Smooth muscle cell (in vitro differentiated cells): ENCODE data around the gene RNF224. TPM values are rescaled to one million over a fixed set of nuclear protein-coding genes. Genes with fewer than 3 reads are reported as not detected.

Experiments used
- DNase-seq: peaks from one replicate; lab custom pipeline; 2025; ENCODE audit not compliant: unreplicated experiment; lab: John Stamatoyannopoulos, UW
- H2AFZ ChIP-seq: fragments of 200-600 bp; sonication (generic); 2 replicates; pipeline ENCODE4 v1.6.0; 2016; ENCODE audit warnings: antibody characterized with exemption, low read depth, mild to moderate bottlenecking
- H3F3A ChIP-seq: fragments of 200-600 bp; sonication (generic); 2 replicates; pipeline ENCODE4 v1.6.0; 2017; ENCODE audit warnings: antibody characterized with exemption, low read depth
- H3K27ac ChIP-seq: fragments of 200-600 bp; sonication (generic); 2 replicates; pipeline ENCODE4 v1.5.1; 2016; ENCODE audit warnings: low read depth, mild to moderate bottlenecking
- H3K27me3 ChIP-seq: fragments of 200-600 bp; sonication (generic); 2 replicates; pipeline ENCODE4 v1.6.1; 2016; ENCODE audit warnings: low read depth, mild to moderate bottlenecking
- H3K36me3 ChIP-seq: fragments of 200-600 bp; sonication (generic); 2 replicates; pipeline ENCODE4 v1.5.1; 2016; ENCODE audit warnings: low read depth
- H3K4me1 ChIP-seq: fragments of 200-600 bp; sonication (generic); 2 replicates; pipeline ENCODE4 v1.5.1; 2016; ENCODE audit warnings: low read depth
- H3K4me2 ChIP-seq: fragments of 200-600 bp; sonication (generic); 2 replicates; pipeline ENCODE4 v1.6.0; 2016; ENCODE audit warnings: mild to moderate bottlenecking
- H3K4me3 ChIP-seq: fragments of 200-600 bp; sonication (generic); 2 replicates; pipeline ENCODE4 v1.5.1; 2016; ENCODE audit warnings: mild to moderate bottlenecking
- H3K79me2 ChIP-seq: fragments of 200-600 bp; sonication (generic); 2 replicates; pipeline ENCODE4 v1.6.0; 2016; ENCODE audit warnings: low read depth, mild to moderate bottlenecking
- H3K9ac ChIP-seq: fragments of 200-600 bp; sonication (generic); 2 replicates; pipeline ENCODE4 v1.6.0; 2016; ENCODE audit warnings: low read depth
- H3K9me3 ChIP-seq: fragments of 200-600 bp; sonication (generic); replicated peaks from 2 replicates; pipeline ENCODE4 v1.5.1; 2016; ENCODE audit warnings: low read depth
- H4K20me1 ChIP-seq: fragments of 200-600 bp; sonication (generic); 2 replicates; pipeline ENCODE4 v1.6.0; 2016; ENCODE audit warnings: low read depth
- WGBS: methylation state at CpG from one replicate; pipeline ENCODE4 v1.1.7; 2016; ENCODE audit warnings: low lambda C conversion rate; 5-methylcytosine and 5-hydroxymethylcytosine counted together
- polyA plus RNA-seq: library from polyadenylated mRNA; unstranded; fragments of >200 nt; fragmentation: Nextera tagmentation; extraction: Ambion mirVana; gene quantifications from 2 replicates; pipeline ENCODE4 v1.2.1, GENCODE V29; 2016
- total RNA-seq: library from RNA; depleted of rRNA; stranded (reverse); fragments of >200 nt; gene quantifications from 2 replicates; pipeline ENCODE4 v1.2.3, GENCODE V29; 2014
- TF ChIP-seq, protein P1 (sequence below): fragments of 200-600 bp; sonication (generic); IDR thresholded peaks from 2 replicates; pipeline ENCODE4 v1.5.1; 2017; ENCODE audit warnings: borderline replicate concordance, mild to moderate bottlenecking, antibody characterized with exemption; ENCODE audit not compliant: insufficient read depth, poor library complexity, severe bottlenecking

RNF224 gene
- total and polyA plus RNA-seq, 2 experiments from 2014 or later, result not detected

DNA sequence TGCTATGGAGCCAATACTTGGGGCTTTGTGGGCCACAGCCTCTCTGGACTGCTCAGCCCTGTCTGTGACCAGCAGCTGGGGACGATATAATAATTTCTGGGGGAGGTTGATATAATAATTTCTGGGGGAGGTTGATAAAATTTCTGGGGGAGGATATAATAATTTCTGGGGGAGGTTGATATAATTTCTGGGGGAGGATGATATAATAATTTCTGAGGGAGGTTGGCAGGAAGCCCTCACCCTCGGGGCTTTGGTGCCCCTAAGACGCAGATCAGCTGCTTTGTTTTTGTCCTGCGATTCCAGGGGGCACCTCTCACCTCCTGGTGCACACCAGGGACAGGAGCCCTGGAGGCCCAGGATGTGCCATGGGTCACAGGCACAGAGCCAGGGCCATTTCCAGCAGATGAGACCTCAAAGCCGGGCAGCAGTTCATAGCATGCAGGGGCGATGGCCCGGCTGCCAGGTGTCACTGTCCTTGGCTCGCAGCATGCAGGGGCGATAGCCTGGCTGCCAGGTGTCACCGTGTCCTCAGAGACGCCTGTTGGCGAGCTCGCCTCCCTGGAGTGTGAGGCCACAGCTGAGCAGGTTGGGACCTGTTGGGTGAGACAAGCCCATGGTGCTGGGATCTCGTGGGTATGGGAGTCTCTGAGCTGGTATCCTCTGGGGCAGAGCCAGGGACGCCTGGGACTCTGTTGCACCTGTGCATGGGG is 46.5 kb downstream of the RNF224 start:
- no peak overlapping the region for H3K27ac ChIP-seq
- no peaks in the 10 kb centered on the region for H3K9me3 ChIP-seq
- 81% methylated on average over 15 of the region's 15 CpGs for WGBS
- H4K20me1 ChIP-seq, result peaks cover 33% of the 10 kb centered on the region
- no peaks in the 10 kb centered on the region for H3K79me2 ChIP-seq
- DNase-seq, result no peak
- no peak overlapping the region for H2AFZ ChIP-seq
- H3F3A ChIP-seq, result no peaks in the 10 kb centered on the region
- no peak overlapping the region for H3K4me3 ChIP-seq
- H3K36me3 ChIP-seq, result no peaks in the 10 kb centered on the region
- no peak overlapping the region for H3K4me2 ChIP-seq
- no peak overlapping the region for H3K9ac ChIP-seq
- no peaks in the 10 kb centered on the region for H3K27me3 ChIP-seq
- peaks cover 15% of the 10 kb centered on the region for H3K4me1 ChIP-seq
- TF ChIP-seq, protein P1, sequence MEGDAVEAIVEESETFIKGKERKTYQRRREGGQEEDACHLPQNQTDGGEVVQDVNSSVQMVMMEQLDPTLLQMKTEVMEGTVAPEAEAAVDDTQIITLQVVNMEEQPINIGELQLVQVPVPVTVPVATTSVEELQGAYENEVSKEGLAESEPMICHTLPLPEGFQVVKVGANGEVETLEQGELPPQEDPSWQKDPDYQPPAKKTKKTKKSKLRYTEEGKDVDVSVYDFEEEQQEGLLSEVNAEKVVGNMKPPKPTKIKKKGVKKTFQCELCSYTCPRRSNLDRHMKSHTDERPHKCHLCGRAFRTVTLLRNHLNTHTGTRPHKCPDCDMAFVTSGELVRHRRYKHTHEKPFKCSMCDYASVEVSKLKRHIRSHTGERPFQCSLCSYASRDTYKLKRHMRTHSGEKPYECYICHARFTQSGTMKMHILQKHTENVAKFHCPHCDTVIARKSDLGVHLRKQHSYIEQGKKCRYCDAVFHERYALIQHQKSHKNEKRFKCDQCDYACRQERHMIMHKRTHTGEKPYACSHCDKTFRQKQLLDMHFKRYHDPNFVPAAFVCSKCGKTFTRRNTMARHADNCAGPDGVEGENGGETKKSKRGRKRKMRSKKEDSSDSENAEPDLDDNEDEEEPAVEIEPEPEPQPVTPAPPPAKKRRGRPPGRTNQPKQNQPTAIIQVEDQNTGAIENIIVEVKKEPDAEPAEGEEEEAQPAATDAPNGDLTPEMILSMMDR, result no peak

DNA sequence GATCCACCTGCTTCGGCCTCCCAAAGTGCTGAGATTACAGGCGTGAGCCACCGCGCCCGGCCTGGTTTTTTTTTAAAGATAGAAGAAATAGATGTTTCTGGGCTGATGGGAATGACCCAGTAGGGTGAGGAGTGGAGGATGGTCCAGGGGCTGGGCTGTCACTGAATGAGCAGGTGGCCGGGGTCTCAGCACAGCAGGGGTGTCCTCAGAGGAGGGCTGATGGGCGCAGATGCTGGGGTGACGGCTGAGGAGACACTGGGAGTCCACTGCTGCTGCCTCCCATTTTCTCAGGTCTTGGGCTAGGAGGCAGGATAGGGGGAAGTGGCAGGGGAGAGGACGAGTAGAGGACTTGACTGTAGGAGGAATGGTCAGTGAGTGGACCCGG is 47.9 kb downstream of the RNF224 start:
- peaks cover 15% of the 10 kb centered on the region for H3K4me1 ChIP-seq
- no peaks in the 10 kb centered on the region for H3K9me3 ChIP-seq
- H4K20me1 ChIP-seq, result peaks cover 35% of the 10 kb centered on the region
- H3K79me2 ChIP-seq, result no peaks in the 10 kb centered on the region
- H3K27me3 ChIP-seq, result no peaks in the 10 kb centered on the region
- no peak overlapping the region for H3K9ac ChIP-seq
- no peak overlapping the region for H3K4me3 ChIP-seq
- WGBS, result 94% methylated on average over 10 of the region's 10 CpGs
- no peak for DNase-seq
- H3K4me2 ChIP-seq, result no peak overlapping the region
- H2AFZ ChIP-seq, result no peak overlapping the region
- H3K36me3 ChIP-seq, result no peaks in the 10 kb centered on the region
- no peak overlapping the region for H3K27ac ChIP-seq
- H3F3A ChIP-seq, result no peaks in the 10 kb centered on the region
- TF ChIP-seq, protein P1, result no peak

DNA sequence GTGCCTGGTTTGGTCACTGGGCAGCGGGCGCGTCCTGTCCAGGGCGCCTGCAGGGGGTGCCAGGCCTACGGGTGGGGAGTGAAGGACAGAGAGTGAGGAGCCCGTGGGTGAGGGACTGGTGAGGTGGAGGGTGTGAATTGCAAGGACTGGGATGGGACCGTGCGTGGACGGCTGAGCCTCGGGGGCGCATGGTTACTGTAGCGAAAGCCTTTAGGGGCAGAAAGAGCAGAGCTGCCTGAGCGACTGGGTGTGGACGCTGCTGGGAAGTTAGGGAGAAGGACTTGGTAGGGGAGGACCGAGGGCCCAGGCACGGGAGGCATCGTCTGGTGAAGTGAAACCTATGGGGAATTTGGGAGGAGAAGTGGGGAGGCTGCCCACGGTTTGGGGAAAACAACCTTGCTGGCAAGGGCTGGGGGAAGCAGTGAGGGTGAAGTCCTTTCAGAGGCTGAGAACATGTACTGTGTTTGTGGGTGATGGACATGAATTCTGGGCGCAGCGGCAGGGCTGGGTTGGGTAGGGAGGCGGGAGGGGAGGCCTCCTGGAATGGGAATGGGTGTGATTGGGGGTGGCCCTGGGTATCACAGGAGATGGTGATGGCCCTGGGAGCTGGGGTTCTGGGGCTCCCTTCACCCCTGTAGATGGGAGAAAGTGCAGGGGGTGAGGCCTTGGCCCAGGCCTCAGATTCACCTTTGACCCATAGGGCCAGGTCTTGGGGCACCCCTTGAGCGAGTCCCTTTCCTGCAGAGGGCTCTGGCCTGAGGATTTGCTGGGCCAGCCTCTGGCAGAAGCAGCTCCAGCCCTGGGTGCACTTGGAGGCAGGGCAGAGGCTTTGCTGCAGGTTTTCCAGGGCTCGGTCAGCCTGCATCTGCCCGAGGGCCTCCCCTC is 48.5 kb downstream of the RNF224 start:
- Histone ChIP-seq H3K79me2 (no peaks in the 10 kb centered on the region), H3K4me3 (no peak overlapping the region), H3F3A (no peaks in the 10 kb centered on the region), H3K9ac (no peak overlapping the region), H3K4me2 (no peak overlapping the region), H3K36me3 (no peaks in the 10 kb centered on the region), H4K20me1 (peaks cover 38% of the 10 kb centered on the region), H2AFZ (no peak overlapping the region), H3K4me1 (peaks cover 15% of the 10 kb centered on the region), H3K27me3 (peaks cover 3% of the 10 kb centered on the region), H3K27ac (no peak overlapping the region), H3K9me3 (no peaks in the 10 kb centered on the region)
- DNase-seq, result no peak
- WGBS, result 87% methylated on average over 21 of the region's 24 CpGs
- TF ChIP-seq, protein P1, result no peak
